ENCODE results near the gene CASZ1.

- no peak for TF ChIP-seq EZH2 (IDR thresholded peaks at IDR 0.05)
- TF ChIP-seq CTCF (IDR thresholded peaks at IDR 0.05) = no peak
Measured at GRCh38 chr1:10671090-10671489, 125.4 kb downstream of the CASZ1 start.

All from neural progenitor cell (in vitro differentiated cells).